Keratinocyte (primary cell): Measurements from ENCODE around the gene RBFOX2. TPM values are rescaled to one million over a fixed set of nuclear protein-coding genes. Genes with fewer than 3 reads are reported as not detected.

ENCODE experiments used
- DNase-seq: peaks from one replicate; pipeline ENCODE4 v3.0.0-alpha.2; 2011; ENCODE audit warnings: low read depth, missing footprints, low spot score
- FAIRE-seq: peaks from 2 replicates; lab custom pipeline; 2011; peaks lifted over from hg19 to GRCh38; lab: Jason Lieb, UNC
- H2AFZ ChIP-seq: 2 replicates; pipeline ENCODE4 v1.6.0; 2012; ENCODE audit warnings: low read length, control low read depth, inconsistent platforms; ENCODE audit not compliant: control insufficient read depth
- H3K27ac ChIP-seq: 2 replicates; pipeline ENCODE4 v1.5.1; 2011; ENCODE audit warnings: low read length; ENCODE audit not compliant: control insufficient read depth, insufficient read depth
- H3K27me3 ChIP-seq: 3 replicates; pipeline ENCODE4 v1.6.0; 2011; ENCODE audit warnings: low read length; ENCODE audit not compliant: control insufficient read depth, insufficient read depth; ENCODE audit errors: extremely low read depth
- H3K36me3 ChIP-seq, 2 experiments: 2 replicates in 1 of 2; 3 replicates in 1 of 2; pipeline ENCODE4 v1.5.1; 2011; ENCODE audit warnings: low read length in 2 of 2, mild to moderate bottlenecking in 1 of 2; ENCODE audit not compliant: control insufficient read depth in 2 of 2, insufficient read depth in 2 of 2; ENCODE audit errors: extremely low read depth in 1 of 2
- H3K4me1 ChIP-seq: 3 replicates; pipeline ENCODE4 v1.5.1; 2011; ENCODE audit warnings: low read length; ENCODE audit not compliant: control insufficient read depth, insufficient read depth; ENCODE audit errors: extremely low read depth
- H3K4me2 ChIP-seq: 3 replicates; pipeline ENCODE4 v1.6.0; 2011; ENCODE audit warnings: low read depth, low read length; ENCODE audit not compliant: control insufficient read depth, insufficient read depth; ENCODE audit errors: extremely low read depth
- H3K4me3 ChIP-seq, 3 experiments: fragments of 200-600 bp in 1 of 3; sonication (generic) in 1 of 3; 2 replicates in 2 of 3; 3 replicates in 1 of 3; pipeline ENCODE4 v1.5.1; 2011 to 2016; ENCODE audit warnings: low read length in 3 of 3, mild to moderate bottlenecking in 3 of 3, control low read depth in 2 of 3, inconsistent platforms in 1 of 3, low read depth in 1 of 3, mixed read lengths in 1 of 3, mixed run types in 1 of 3, moderate library complexity in 1 of 3; ENCODE audit not compliant: control insufficient read depth in 2 of 3, insufficient read depth in 2 of 3; ENCODE audit errors: extremely low read depth in 1 of 3
- H3K79me2 ChIP-seq: 2 replicates; pipeline ENCODE4 v1.6.0; 2012; ENCODE audit warnings: low read length; ENCODE audit not compliant: control insufficient read depth, insufficient read depth
- H3K9ac ChIP-seq: 3 replicates; pipeline ENCODE4 v1.6.0; 2011; ENCODE audit warnings: low read length; ENCODE audit not compliant: control insufficient read depth, insufficient read depth; ENCODE audit errors: extremely low read depth
- H3K9me1 ChIP-seq: 3 replicates; pipeline ENCODE4 v1.6.0; 2011; ENCODE audit warnings: low read length; ENCODE audit not compliant: control insufficient read depth, insufficient read depth; ENCODE audit errors: extremely low read depth
- H3K9me3 ChIP-seq: 2 replicates; pipeline ENCODE4 v1.5.1; 2012; ENCODE audit warnings: low read depth, low read length; ENCODE audit not compliant: control insufficient read depth
- H4K20me1 ChIP-seq: 3 replicates; pipeline ENCODE4 v1.6.0; 2011; ENCODE audit warnings: low read length; ENCODE audit not compliant: control insufficient read depth, insufficient read depth; ENCODE audit errors: extremely low read depth
- EZH2 ChIP-seq: IDR thresholded peaks from one replicate; pipeline ENCODE4 v1.6.1; 2012; ENCODE audit warnings: inconsistent platforms, mild to moderate bottlenecking, low read length, moderate library complexity
- dilution Hi-C: fragments of 300-500 bp; cut with MboI; formaldehyde crosslinking; loops from one replicate; pipeline ENCODE4 v1.7.0; 2020; ENCODE audit warnings: low sequenced_read_pairs; ENCODE audit not compliant: extremely low pct_ligation_motif_present
- polyA plus RNA-seq, 5 experiments: library from polyadenylated mRNA; depleted of rRNA in 3 of 5; stranded (reverse) in 3 of 5; stranded (forward) in 1 of 5; unstranded in 1 of 5; fragments of >200 nt; gene quantifications; 1 replicate in 1 of 5; 2 replicates in 3 of 5; 3 replicates in 1 of 5; pipeline versions ENCODE4 v1.2.1 to v1.2.3, GENCODE V29; 2011 to 2012; ENCODE audit warnings: missing spikeins in 2 of 5, low read depth in 1 of 5, low replicate concordance in 1 of 5
- TF ChIP-seq, protein P1 (sequence below), 3 experiments: IDR thresholded peaks in 1 of 3; conservative IDR thresholded peaks in 1 of 3; optimal IDR thresholded peaks in 1 of 3; 2 replicates in 2 of 3; 3 replicates in 1 of 3; pipeline versions ENCODE3 to v1.5.1; 2011; ENCODE audit warnings: low read length in 3 of 3, mild to moderate bottlenecking in 3 of 3, moderate library complexity in 2 of 3, control low read depth in 1 of 3, inconsistent platforms in 1 of 3; ENCODE audit not compliant: insufficient read depth in 2 of 3; ENCODE audit errors: extremely low read depth in 1 of 3

RBFOX2 gene
- polyA plus RNA-seq, 1 donor (not counting 4 experiments of a cell fraction or from before 2014, with no cell fraction given) = 118 TPM

DNA sequence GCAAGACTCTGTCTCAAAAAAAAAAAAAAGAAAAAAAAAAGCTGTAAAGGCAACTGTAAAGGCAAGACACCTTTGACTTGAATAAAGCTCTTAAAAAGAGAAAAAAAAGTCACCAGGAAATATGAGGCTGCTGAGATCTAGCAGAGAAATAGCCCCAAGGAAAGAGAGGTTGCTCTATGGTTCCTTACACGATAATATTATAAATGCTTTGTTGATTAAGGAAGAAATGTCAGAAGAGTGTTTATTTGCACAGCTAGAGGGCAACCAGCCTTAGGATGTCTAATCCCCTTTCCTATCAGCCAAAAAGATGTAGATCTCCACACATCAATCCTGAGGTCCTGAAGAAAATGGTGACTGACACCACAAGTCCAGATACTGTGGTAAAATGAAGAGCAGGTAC, 32.0 kb downstream of the RBFOX2 start:
- H3K9me3 ChIP-seq = no peaks in the 10 kb centered on the region
- FAIRE-seq (peak; percentile 48), DNase-seq (no peak)
- no peaks in the 10 kb centered on the region for H3K9me1 ChIP-seq
- no peak overlapping the region for H3K27ac ChIP-seq
- H4K20me1 ChIP-seq = no peaks in the 10 kb centered on the region
- dilution Hi-C loops = no loop called here
- H2AFZ ChIP-seq = no peak overlapping the region
- no peak overlapping the region for H3K4me2 ChIP-seq
- no peak overlapping the region for H3K9ac ChIP-seq
- peaks cover 31% of the 10 kb centered on the region for H3K79me2 ChIP-seq
- peaks cover 0 to 2% of the 10 kb centered on the region in 2 experiments for H3K36me3 ChIP-seq
- peaks cover 5% of the 10 kb centered on the region for H3K4me1 ChIP-seq
- TF ChIP-seq EZH2 = no peak
- TF ChIP-seq, protein P1, sequence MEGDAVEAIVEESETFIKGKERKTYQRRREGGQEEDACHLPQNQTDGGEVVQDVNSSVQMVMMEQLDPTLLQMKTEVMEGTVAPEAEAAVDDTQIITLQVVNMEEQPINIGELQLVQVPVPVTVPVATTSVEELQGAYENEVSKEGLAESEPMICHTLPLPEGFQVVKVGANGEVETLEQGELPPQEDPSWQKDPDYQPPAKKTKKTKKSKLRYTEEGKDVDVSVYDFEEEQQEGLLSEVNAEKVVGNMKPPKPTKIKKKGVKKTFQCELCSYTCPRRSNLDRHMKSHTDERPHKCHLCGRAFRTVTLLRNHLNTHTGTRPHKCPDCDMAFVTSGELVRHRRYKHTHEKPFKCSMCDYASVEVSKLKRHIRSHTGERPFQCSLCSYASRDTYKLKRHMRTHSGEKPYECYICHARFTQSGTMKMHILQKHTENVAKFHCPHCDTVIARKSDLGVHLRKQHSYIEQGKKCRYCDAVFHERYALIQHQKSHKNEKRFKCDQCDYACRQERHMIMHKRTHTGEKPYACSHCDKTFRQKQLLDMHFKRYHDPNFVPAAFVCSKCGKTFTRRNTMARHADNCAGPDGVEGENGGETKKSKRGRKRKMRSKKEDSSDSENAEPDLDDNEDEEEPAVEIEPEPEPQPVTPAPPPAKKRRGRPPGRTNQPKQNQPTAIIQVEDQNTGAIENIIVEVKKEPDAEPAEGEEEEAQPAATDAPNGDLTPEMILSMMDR (optimal IDR thresholded peaks at IDR 0.05 in 1 of 3, IDR thresholded peaks at IDR 0.05 in 1 of 3, conservative IDR thresholded peaks at IDR 0.05 in 1 of 3; ENCODE audit: extremely low read depth in 1 of 3, insufficient read depth in 2 of 3, low read length in 3 of 3) = no peak
- H3K27me3 ChIP-seq = no peaks in the 10 kb centered on the region
- H3K4me3 ChIP-seq = no peak overlapping the region

- DNase-seq (no peak), FAIRE-seq (no peak)
- Histone ChIP-seq H3K4me3 (no peak overlapping the region), H3K9me1 (no peaks in the 10 kb centered on the region), H3K27me3 (no peaks in the 10 kb centered on the region), H3K4me1 (peaks cover 5% of the 10 kb centered on the region), H4K20me1 (no peaks in the 10 kb centered on the region), H3K4me2 (no peak overlapping the region), H3K27ac (no peak overlapping the region), H3K79me2 (peaks cover 31% of the 10 kb centered on the region), H3K9ac (no peak overlapping the region), H3K9me3 (no peaks in the 10 kb centered on the region), H2AFZ (no peak overlapping the region), H3K36me3 (peaks cover 0 to 4% of the 10 kb centered on the region in 2 experiments)
- dilution Hi-C loops = no loop called here
- TF ChIP-seq, protein P1 (optimal IDR thresholded peaks at IDR 0.05 in 1 of 3, IDR thresholded peaks at IDR 0.05 in 1 of 3, conservative IDR thresholded peaks at IDR 0.05 in 1 of 3; ENCODE audit: extremely low read depth in 1 of 3, insufficient read depth in 2 of 3, low read length in 3 of 3) = no peak
- no peak for TF ChIP-seq EZH2
These were observed 32.9 kb downstream of the RBFOX2 start for GRCh38 chr22:35995772-35996171.
